ENCODE data around the gene FXYD7.
A peak's percentile ranks its signal among the peaks of the same experiment; 100 is the strongest.

The FXYD7 gene

GRCh38 chr19:35108730-35109129 lies 34.3 kb upstream of the FXYD7 start:
- no peaks in the 10 kb centered on the region for H3K27me3 ChIP-seq
- H3K4me3 ChIP-seq: no peak overlapping the region
- no peaks in the 10 kb centered on the region for H4K20me1 ChIP-seq
- H3K36me3 ChIP-seq: no peaks in the 10 kb centered on the region
- no peak overlapping the region for H3K9ac ChIP-seq
- H3K4me2 ChIP-seq: no peak overlapping the region
- no peak overlapping the region for H3K27ac ChIP-seq
- no peak for TF ChIP-seq Cebpa-rat (IDR thresholded peaks at IDR 0.05)
- H3K4me1 ChIP-seq: peaks cover 3% of the 10 kb centered on the region; the same call in 1 of the 2 replicates
- H3K9me3 ChIP-seq: peaks cover 8% of the 10 kb centered on the region; the same call in 1 of the 2 replicates

- Histone ChIP-seq H3K9me3 (peaks cover 8% of the 10 kb centered on the region; the same call in 1 of the 2 replicates), H3K9ac (no peak overlapping the region), H3K4me2 (no peak overlapping the region)
Measured at GRCh38 chr19:35109395-35110112, 33.5 kb upstream of the FXYD7 start.

DNA sequence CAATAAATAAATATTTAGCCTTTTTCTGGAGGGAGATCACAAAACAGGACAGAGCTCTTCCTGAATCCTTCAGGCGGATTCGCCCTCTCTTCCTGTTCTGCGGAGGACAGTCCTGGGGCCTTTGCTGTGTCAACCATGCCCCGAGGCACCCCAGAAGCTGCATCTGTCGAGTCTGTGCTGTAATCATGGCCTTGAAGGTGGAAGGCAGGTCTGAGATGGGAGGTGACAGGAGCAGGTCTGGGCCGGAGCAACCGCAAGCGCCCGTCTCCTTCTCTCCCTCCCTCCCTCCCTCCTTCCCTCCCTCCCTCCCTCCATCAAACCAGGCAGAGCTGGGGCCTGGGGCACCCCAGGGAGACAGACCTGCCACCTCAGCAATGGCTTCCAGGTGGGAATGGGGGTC lies 32.1 kb upstream of the FXYD7 start:
- no peaks in the 10 kb centered on the region for H3K36me3 ChIP-seq
- H3K27me3 ChIP-seq: no peaks in the 10 kb centered on the region
- no peak overlapping the region for H3K4me2 ChIP-seq

More at GRCh38 chr19:35109395-35110112, 33.5 kb upstream of the FXYD7 start:
- no peaks in the 10 kb centered on the region for H3K27me3 ChIP-seq
- H3K4me1 ChIP-seq: peaks cover 4% of the 10 kb centered on the region; the same call in 1 of the 2 replicates
- H3K36me3 ChIP-seq: no peaks in the 10 kb centered on the region
- H4K20me1 ChIP-seq: no peaks in the 10 kb centered on the region
- no peak overlapping the region for H3K4me3 ChIP-seq
- no peak for TF ChIP-seq Cebpa-rat (IDR thresholded peaks at IDR 0.05)
- no peak overlapping the region for H3K27ac ChIP-seq

DNA sequence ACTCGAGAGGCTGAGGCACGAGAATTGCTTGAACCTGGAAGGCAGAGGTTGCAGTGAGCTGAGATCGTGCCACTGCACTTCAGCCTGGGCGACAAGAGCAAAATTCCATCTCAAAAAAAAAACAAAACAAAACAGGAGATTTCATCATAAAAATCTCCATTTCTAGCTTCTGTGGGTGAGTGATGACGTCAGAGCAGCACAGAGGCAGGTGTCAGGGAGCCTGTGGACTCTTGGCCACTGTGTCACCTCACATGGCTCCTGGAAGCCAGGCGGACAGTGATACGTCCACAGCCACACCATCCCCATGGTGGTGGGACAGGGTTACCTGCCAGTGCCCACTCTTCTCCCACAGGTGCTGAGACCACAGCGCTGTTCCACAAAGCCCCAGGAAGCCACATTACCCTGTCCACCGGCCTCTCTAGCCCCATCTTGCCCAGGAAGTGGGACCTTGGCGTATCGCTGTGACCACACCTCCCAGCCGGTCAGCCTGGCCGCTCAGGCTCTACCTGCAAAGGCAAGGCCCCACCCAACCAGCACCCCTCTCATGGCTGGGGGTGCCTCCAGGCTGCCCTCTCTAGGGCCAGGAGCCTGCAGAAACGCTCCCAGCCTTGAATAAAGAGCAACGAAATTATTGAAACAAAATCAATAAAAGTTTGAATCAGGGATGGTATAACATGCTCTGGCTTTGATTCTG lies 29.9 kb upstream of the FXYD7 start:
- Histone ChIP-seq H3K27ac (no peak overlapping the region), H3K27me3 (no peaks in the 10 kb centered on the region), H3K36me3 (no peaks in the 10 kb centered on the region), H3K4me3 (no peak overlapping the region), H3K9ac (no peak overlapping the region), H3K4me1 (peaks cover 17% of the 10 kb centered on the region), H3K4me2 (no peak overlapping the region), H4K20me1 (no peaks in the 10 kb centered on the region), H3K9me3 (no peaks in the 10 kb centered on the region)
- TF ChIP-seq Cebpa-rat (IDR thresholded peaks at IDR 0.05): no peak

More for the DNA sequence above, 32.1 kb upstream of the FXYD7 start:
- Histone ChIP-seq H3K9ac (no peak overlapping the region), H3K4me3 (no peak overlapping the region), H4K20me1 (no peaks in the 10 kb centered on the region), H3K4me1 (peaks cover 11% of the 10 kb centered on the region), H3K9me3 (peaks cover 5% of the 10 kb centered on the region; the same call in 1 of the 2 replicates), H3K27ac (no peak overlapping the region)
- no peak for TF ChIP-seq Cebpa-rat (IDR thresholded peaks at IDR 0.05)

- no peak for TF ChIP-seq Cebpa-rat (IDR thresholded peaks at IDR 0.05)
- Histone ChIP-seq H3K4me1 (peaks cover 28% of the 10 kb centered on the region), H3K9me3 (no peaks in the 10 kb centered on the region), H3K9ac (no peak overlapping the region), H3K27me3 (no peaks in the 10 kb centered on the region), H3K4me2 (peak overlapping the region; percentile 65), H3K27ac (no peak overlapping the region), H4K20me1 (no peaks in the 10 kb centered on the region), H3K4me3 (peak overlapping the region; percentile 35; the same call in 1 of the 2 replicates), H3K36me3 (no peaks in the 10 kb centered on the region)
Measured at GRCh38 chr19:35114353-35115176, 28.5 kb upstream of the FXYD7 start.

- Histone ChIP-seq H3K4me3 (peak within 1 kb of the TSS; percentile 35; the same call in 1 of the 2 replicates), H3K27me3 (no peaks in the 10 kb centered on the region), H3K27ac (no peak within 1 kb of the TSS), H3K4me2 (peak within 1 kb of the TSS; percentile 65), H3K9me3 (no peaks in the 10 kb centered on the region), H4K20me1 (no peaks in the 10 kb centered on the region), H3K4me1 (peaks cover 36% of the 10 kb centered on the region), H3K36me3 (no peaks in the 10 kb centered on the region), H3K9ac (no peak within 1 kb of the TSS)
- no peak for TF ChIP-seq Cebpa-rat (IDR thresholded peaks at IDR 0.05)
Measured at GRCh38 chr19:35115177-35115951, 27.7 kb upstream of the FXYD7 start, which contains the start of gene FXYD3. Gene FXYD3 (plus strand): TSS chr19:35115823. CDS start chr19:35119377, 3,554 bp downstream.

GRCh38 chr19:35116072-35116801 lies 26.8 kb upstream of the FXYD7 start:
- no peaks in the 10 kb centered on the region for H3K9me3 ChIP-seq
- no peak overlapping the region for H3K4me2 ChIP-seq
- no peaks in the 10 kb centered on the region for H3K36me3 ChIP-seq
- no peak for TF ChIP-seq Cebpa-rat (IDR thresholded peaks at IDR 0.05)
- no peak overlapping the region for H3K27ac ChIP-seq
- H4K20me1 ChIP-seq: no peaks in the 10 kb centered on the region
- no peaks in the 10 kb centered on the region for H3K27me3 ChIP-seq
- no peak overlapping the region for H3K4me3 ChIP-seq
- H3K9ac ChIP-seq: no peak overlapping the region
- peaks cover 44% of the 10 kb centered on the region for H3K4me1 ChIP-seq

GRCh38 chr19:35117116-35117515 lies 25.9 kb upstream of the FXYD7 start:
- no peaks in the 10 kb centered on the region for H3K36me3 ChIP-seq
- H3K9ac ChIP-seq: no peak overlapping the region
- no peaks in the 10 kb centered on the region for H3K27me3 ChIP-seq
- H3K4me3 ChIP-seq: no peak overlapping the region
- H3K9me3 ChIP-seq: no peaks in the 10 kb centered on the region
- peaks cover 53% of the 10 kb centered on the region for H3K4me1 ChIP-seq
- TF ChIP-seq Cebpa-rat (IDR thresholded peaks at IDR 0.05): no peak
- H3K4me2 ChIP-seq: peak overlapping the region; percentile 3; the same call in 1 of the 2 replicates
- H4K20me1 ChIP-seq: no peaks in the 10 kb centered on the region
- H3K27ac ChIP-seq: no peak overlapping the region

Data from BLaER1 (cell line).